ENCODE results near the gene ZNF467.

The ZNF467 gene

GRCh38 chr7:149751043-149751775, 22.2 kb downstream of the ZNF467 start:
- in situ Hi-C loops (cut with MboI; ENCODE audit: low sequenced_read_pairs) = no loop called here

GRCh38 chr7:149750122-149750845, 23.1 kb downstream of the ZNF467 start:
- in situ Hi-C loops (cut with MboI; ENCODE audit: low sequenced_read_pairs) = no loop called here

GRCh38 chr7:149748076-149748874, 25.1 kb downstream of the ZNF467 start:
- in situ Hi-C loops (cut with MboI; ENCODE audit: low sequenced_read_pairs) = no loop called here

GRCh38 chr7:149743476-149744255, 29.7 kb downstream of the ZNF467 start:
- in situ Hi-C loops (cut with MboI; ENCODE audit: low sequenced_read_pairs) = no loop called here

- in situ Hi-C loops (cut with MboI; ENCODE audit: low sequenced_read_pairs) = no loop called here
Measured at GRCh38 chr7:149742075-149742701, 31.2 kb downstream of the ZNF467 start.

GRCh38 chr7:149741629-149742028, 31.8 kb downstream of the ZNF467 start:
- in situ Hi-C loops (cut with MboI; ENCODE audit: low sequenced_read_pairs) = no loop called here

- in situ Hi-C loops (cut with MboI; ENCODE audit: low sequenced_read_pairs) = no loop called here
Measured at GRCh38 chr7:149736478-149737360, 36.7 kb downstream of the ZNF467 start.

- in situ Hi-C loops (cut with MboI; ENCODE audit: low sequenced_read_pairs) = no loop called here
Measured at GRCh38 chr7:149735779-149736477, 37.5 kb downstream of the ZNF467 start.

- in situ Hi-C loops (cut with MboI; ENCODE audit: low sequenced_read_pairs) = no loop called here
Measured at GRCh38 chr7:149735181-149735602, 38.2 kb downstream of the ZNF467 start.

- in situ Hi-C loops (cut with MboI; ENCODE audit: low sequenced_read_pairs) = no loop called here
Measured at GRCh38 chr7:149734791-149735075, 38.7 kb downstream of the ZNF467 start.

- in situ Hi-C loops (cut with MboI; ENCODE audit: low sequenced_read_pairs) = no loop called here
Measured at GRCh38 chr7:149733924-149734790, 39.2 kb downstream of the ZNF467 start.

GRCh38 chr7:149733131-149733923, 40.1 kb downstream of the ZNF467 start:
- in situ Hi-C loops (cut with MboI; ENCODE audit: low sequenced_read_pairs) = no loop called here

GRCh38 chr7:149732611-149733010, 40.8 kb downstream of the ZNF467 start:
- in situ Hi-C loops (cut with MboI; ENCODE audit: low sequenced_read_pairs) = no loop called here

GRCh38 chr7:149732111-149732561, 41.3 kb downstream of the ZNF467 start:
- in situ Hi-C loops (cut with MboI; ENCODE audit: low sequenced_read_pairs) = no loop called here

GRCh38 chr7:149731207-149731955, 42.0 kb downstream of the ZNF467 start:
- in situ Hi-C loops (cut with MboI; ENCODE audit: low sequenced_read_pairs) = no loop called here
